Neural cell (in vitro differentiated cells): ENCODE results near the gene ERH. TPM values are rescaled to one million over a fixed set of nuclear protein-coding genes. Genes with fewer than 3 reads are reported as not detected.

Experiments used
- H2AFZ ChIP-seq: fragments of 200-600, 300-800 bp; sonication (generic), shearing (Covaris generic); 2 replicates; pipeline ENCODE4 v1.6.0; 2014; ENCODE audit warnings: low read depth, mild to moderate bottlenecking, antibody characterized with exemption, low read length, moderate library complexity
- H3F3A ChIP-seq: fragments of 200-600 bp; shearing (Covaris generic); 2 replicates; pipeline ENCODE4 v1.6.1; 2016; ENCODE audit warnings: mild to moderate bottlenecking, moderate library complexity, mixed read lengths, antibody characterized with exemption, low read length; ENCODE audit not compliant: insufficient read depth, poor library complexity, severe bottlenecking
- H3K27ac ChIP-seq: fragments of 200-600, 300-800 bp; sonication (generic), shearing (Covaris generic); 2 replicates; pipeline ENCODE4 v1.5.1; 2014; ENCODE audit warnings: mild to moderate bottlenecking, low read length, moderate library complexity
- H3K27me3 ChIP-seq: fragments of 300-800, 200-600 bp; sonication (generic), shearing (Covaris generic); 2 replicates; pipeline ENCODE4 v1.6.0; 2014; ENCODE audit warnings: mild to moderate bottlenecking, low read depth, low read length, moderate library complexity; ENCODE audit not compliant: insufficient read depth
- H3K36me3 ChIP-seq: fragments of 300-800, 200-600 bp; sonication (generic), shearing (Covaris generic); 2 replicates; pipeline ENCODE4 v1.5.1; 2014; ENCODE audit warnings: mild to moderate bottlenecking, antibody characterized with exemption, low read length, moderate library complexity; ENCODE audit not compliant: insufficient read depth
- H3K4me2 ChIP-seq: fragments of 300-800, 200-600 bp; sonication (generic), shearing (Covaris generic); 2 replicates; pipeline ENCODE4 v1.6.0; 2014; ENCODE audit warnings: mild to moderate bottlenecking, low read length
- H3K4me3 ChIP-seq: fragments of 300-800, 200-600 bp; sonication (generic), shearing (Covaris generic); 2 replicates; pipeline ENCODE4 v1.5.1; 2014; ENCODE audit warnings: mild to moderate bottlenecking, low read length, moderate library complexity
- H3K79me2 ChIP-seq: fragments of 200-600 bp; shearing (Covaris generic); replicated peaks from 2 replicates; pipeline ENCODE4 v1.6.0; 2014; ENCODE audit warnings: mild to moderate bottlenecking, low read length, moderate library complexity; ENCODE audit not compliant: insufficient read depth
- H3K9ac ChIP-seq: fragments of 300-800, 200-600 bp; sonication (generic), shearing (Covaris generic); 2 replicates; pipeline ENCODE4 v1.6.1; 2016; ENCODE audit warnings: mild to moderate bottlenecking, low read length, mixed read lengths
- H3K9me2 ChIP-seq: fragments of 200-600 bp; shearing (Covaris generic); 2 replicates; pipeline ENCODE4 v1.6.1; 2016; ENCODE audit warnings: mild to moderate bottlenecking, low read length, mixed read lengths; ENCODE audit not compliant: insufficient read depth
- H3K9me3 ChIP-seq: fragments of 200-600, 300-800 bp; sonication (generic), shearing (Covaris generic); 2 replicates; pipeline ENCODE4 v1.6.1; 2016; ENCODE audit warnings: mild to moderate bottlenecking, mixed run types, low read length, moderate library complexity, mixed read lengths
- H4K20me1 ChIP-seq: fragments of 200-600 bp; shearing (Covaris generic); 2 replicates; pipeline ENCODE4 v1.6.1; 2016; ENCODE audit warnings: mild to moderate bottlenecking, mixed run types; ENCODE audit not compliant: insufficient read depth
- CTCF ChIP-seq: fragments of 450-650 bp; IDR thresholded peaks from 2 replicates; pipeline ENCODE4 v1.5.1; 2014; ENCODE audit warnings: antibody characterized with exemption, mild to moderate bottlenecking, moderate library complexity; ENCODE audit not compliant: poor library complexity, severe bottlenecking
- EP300 ChIP-seq: fragments of 450-650 bp; conservative IDR thresholded peaks from 2 replicates; pipeline ENCODE4 v1.6.1; 2014; ENCODE audit warnings: antibody characterized with exemption, mild to moderate bottlenecking, moderate library complexity; ENCODE audit not compliant: poor library complexity, severe bottlenecking
- EZH2 ChIP-seq: fragments of 200-600, 300-800 bp; shearing (Covaris generic), sonication (generic); IDR thresholded peaks from 2 replicates; pipeline ENCODE4 v1.6.1; 2014; ENCODE audit warnings: antibody characterized with exemption, low read length, borderline replicate concordance, mild to moderate bottlenecking; ENCODE audit not compliant: insufficient read depth, poor library complexity, severe bottlenecking
- MXI1 ChIP-seq: fragments of 450-650 bp; conservative IDR thresholded peaks from 2 replicates; pipeline ENCODE4 v1.6.1; 2014; ENCODE audit warnings: antibody characterized with exemption, mild to moderate bottlenecking; ENCODE audit not compliant: poor library complexity, severe bottlenecking
- POLR2AphosphoS5 ChIP-seq: IDR thresholded peaks from 2 replicates; pipeline ENCODE4 v1.6.1; 2012
- RAD21 ChIP-seq: fragments of 450-650 bp; conservative IDR thresholded peaks from 2 replicates; pipeline ENCODE4 v1.6.1; 2014; ENCODE audit warnings: antibody characterized with exemption, mild to moderate bottlenecking, moderate library complexity
- REST ChIP-seq: IDR thresholded peaks from 2 replicates; pipeline ENCODE4 v1.6.1; 2012; ENCODE audit warnings: borderline replicate concordance
- SMC3 ChIP-seq: fragments of 450-650 bp; conservative IDR thresholded peaks from 2 replicates; pipeline ENCODE4 v1.6.1; 2014; ENCODE audit warnings: antibody characterized with exemption, mild to moderate bottlenecking, moderate library complexity; ENCODE audit not compliant: poor library complexity
- TAF1 ChIP-seq: IDR thresholded peaks from 2 replicates; pipeline ENCODE4 v1.6.1; 2012; ENCODE audit warnings: low read depth
- polyA plus RNA-seq: library from polyadenylated mRNA; depleted of rRNA; stranded (reverse); fragments of >200 nt; gene quantifications from 2 replicates; pipeline ENCODE4 v1.2.3, GENCODE V29; 2014

Gene ERH
- polyA plus RNA-seq, 1 donor from 2014 or later = 480 TPM

GRCh38 chr14:69364378-69364777 lies 33.7 kb downstream of the ERH start:
- no peak overlapping the region for H3K4me3 ChIP-seq
- no peaks in the 10 kb centered on the region for H3K9me2 ChIP-seq
- H3K9ac ChIP-seq = no peak overlapping the region
- no peak overlapping the region for H2AFZ ChIP-seq
- no peak overlapping the region for H3K27ac ChIP-seq
- TF ChIP-seq MXI1 = no peak
- TF ChIP-seq CTCF = no peak
- no peak for TF ChIP-seq SMC3
- no peak for TF ChIP-seq EP300
- no peak overlapping the region for H3K4me2 ChIP-seq
- no peaks in the 10 kb centered on the region for H3K9me3 ChIP-seq
- H3K36me3 ChIP-seq = no peaks in the 10 kb centered on the region
- H3K27me3 ChIP-seq = no peaks in the 10 kb centered on the region
- H3K79me2 ChIP-seq = no peaks in the 10 kb centered on the region
- no peaks in the 10 kb centered on the region for H3F3A ChIP-seq
- no peaks in the 10 kb centered on the region for H4K20me1 ChIP-seq

GRCh38 chr14:69363964-69364363 lies 34.1 kb downstream of the ERH start:
- no peak overlapping the region for H3K27ac ChIP-seq

More at GRCh38 chr14:69363964-69364363, 34.1 kb downstream of the ERH start:
- H3K79me2 ChIP-seq = no peaks in the 10 kb centered on the region
- no peaks in the 10 kb centered on the region for H3K9me2 ChIP-seq
- H4K20me1 ChIP-seq = no peaks in the 10 kb centered on the region
- no peaks in the 10 kb centered on the region for H3F3A ChIP-seq
- no peaks in the 10 kb centered on the region for H3K9me3 ChIP-seq
- no peaks in the 10 kb centered on the region for H3K36me3 ChIP-seq
- no peak overlapping the region for H3K9ac ChIP-seq
- H3K4me2 ChIP-seq = no peak overlapping the region
- no peaks in the 10 kb centered on the region for H3K27me3 ChIP-seq
- no peak overlapping the region for H3K4me3 ChIP-seq
- TF ChIP-seq EP300 (no peak), CTCF (no peak), TAF1 (no peak), RAD21 (no peak), EZH2 (no peak), POLR2AphosphoS5 (no peak), REST (no peak), SMC3 (no peak)
- no peak overlapping the region for H2AFZ ChIP-seq
